Smooth muscle cell of trachea (primary cell): ENCODE data around the gene EFCAB5. TPM values are rescaled to one million over a fixed set of nuclear protein-coding genes. Genes with fewer than 3 reads are reported as not detected.

Source experiments
- total RNA-seq: library from RNA; depleted of rRNA; stranded (reverse); fragments of >200 nt; gene quantifications from 2 replicates; pipeline ENCODE4 v1.2.1, GENCODE V29; 2014

The EFCAB5 gene
- total RNA-seq = 0.50 and 0.58 TPM in 2 replicates

GRCh38 chr17:29941334-29941733 is at the start of gene EFCAB5:
Gene EFCAB5 (plus strand): TSS chr17:29941634. CDS start chr17:29941797, 163 bp downstream.

GRCh38 chr17:29929533-29930408 is 11.7 kb upstream of the EFCAB5 start, which contains the start of gene SSH2:
Gene SSH2 (minus strand): TSS chr17:29930228. CDS start chr17:29930000, 228 bp downstream.

GRCh38 chr17:30116661-30117551 is 175.5 kb downstream of the EFCAB5 start, which contains the start of gene NSRP1:
Gene NSRP1 (plus strand): TSS chr17:30116816. CDS start chr17:30116844, 28 bp downstream.

Other genes starting within 250 kb of the EFCAB5 start
- gene SSH2, start 11.4 kb upstream of the EFCAB5 start, total RNA-seq = 22.5 and 27.8 TPM in 2 replicates
- 9.4 and 13.1 TPM in 2 replicates for gene NSRP1, start 175.2 kb downstream of the EFCAB5 start, total RNA-seq